GM12878 (cell line): ENCODE results near the gene CLIP3. TPM values are rescaled to one million over a fixed set of nuclear protein-coding genes. Genes with fewer than 3 reads are reported as not detected.

Experiments used
- ATF7 ChIP-seq: fragments of 450-650 bp; IDR thresholded peaks from 2 replicates; pipeline ENCODE4 v1.6.1; 2016; ENCODE audit warnings: low read depth, mild to moderate bottlenecking
- BMI1 ChIP-seq: fragments of 450-650 bp; IDR thresholded peaks from 2 replicates; pipeline ENCODE4 v1.6.1; 2016; ENCODE audit warnings: mild to moderate bottlenecking, moderate library complexity, borderline replicate concordance
- CREB1 ChIP-seq: IDR thresholded peaks from 2 replicates; pipeline ENCODE4 v1.6.1; 2012; ENCODE audit warnings: low read depth, mild to moderate bottlenecking, inconsistent platforms
- ELK1 ChIP-seq: IDR thresholded peaks from 2 replicates; pipeline ENCODE4 v1.6.1; 2012; ENCODE audit warnings: low read depth, low read length, improper control_type of control experiment
- IRF3 ChIP-seq: fragments of 450-650 bp; IDR thresholded peaks from 2 replicates; pipeline ENCODE4 v1.6.1; 2014; ENCODE audit warnings: mild to moderate bottlenecking
- KLF5 ChIP-seq: fragments of 450-650 bp; IDR thresholded peaks from 2 replicates; pipeline ENCODE4 v1.6.1; 2014; ENCODE audit warnings: mild to moderate bottlenecking; ENCODE audit not compliant: partially characterized antibody
- LARP7 ChIP-seq: fragments of 450-650 bp; IDR thresholded peaks from 2 replicates; pipeline ENCODE4 v1.6.1; 2017; ENCODE audit warnings: mild to moderate bottlenecking
- MAX ChIP-seq: IDR thresholded peaks from 2 replicates; pipeline ENCODE4 v1.6.1; 2012; ENCODE audit warnings: low read depth, low read length, improper control_type of control experiment
- NBN ChIP-seq: fragments of 450-650 bp; IDR thresholded peaks from 2 replicates; pipeline ENCODE4 v1.6.1; 2016
- NFYA ChIP-seq: IDR thresholded peaks from 2 replicates; pipeline ENCODE4 v1.6.1; 2011; ENCODE audit warnings: low read depth, mild to moderate bottlenecking, low read length, improper control_type of control experiment, borderline replicate concordance
- POU2F2 ChIP-seq: IDR thresholded peaks from 3 replicates; pipeline ENCODE4 v1.6.1; 2011; ENCODE audit warnings: low read depth, mild to moderate bottlenecking, low read length, borderline replicate concordance
- YY1 ChIP-seq: IDR thresholded peaks from 2 replicates; pipeline ENCODE4 v1.6.1; 2011; ENCODE audit warnings: low read depth, mild to moderate bottlenecking, low read length
- ZBED1 ChIP-seq: IDR thresholded peaks from 2 replicates; pipeline ENCODE4 v1.6.1; 2016; ENCODE audit warnings: borderline replicate concordance
- ZBTB33 ChIP-seq: fragments of 450-650 bp; IDR thresholded peaks from 2 replicates; pipeline ENCODE4 v1.6.1; 2017; ENCODE audit warnings: mild to moderate bottlenecking
- ZBTB40 ChIP-seq: fragments of 450-650 bp; IDR thresholded peaks from 2 replicates; pipeline ENCODE4 v1.6.1; 2016; ENCODE audit warnings: mild to moderate bottlenecking, moderate library complexity, borderline replicate concordance
- ZNF592 ChIP-seq: fragments of 450-650 bp; IDR thresholded peaks from 2 replicates; pipeline ENCODE4 v1.6.1; 2017; ENCODE audit warnings: mild to moderate bottlenecking, moderate library complexity
- polyA plus RNA-seq, 11 experiments: library from polyadenylated mRNA; depleted of rRNA in 4 of 11; unstranded in 6 of 11; stranded (reverse) in 5 of 11; fragments of >200 nt; fragmentation: Nextera tagmentation in 4 of 11; fragmentation: Illumina TruSeq in 1 of 11; extraction: Ambion mirVana in 4 of 11; extraction: Trizol in 1 of 11; gene quantifications; 1 replicate in 1 of 11; 2 replicates in 10 of 11; pipeline versions ENCODE4 v1.2.1 to v1.2.3, GENCODE V29; 2011 to 2016; ENCODE audit warnings: inconsistent platforms in 2 of 11, missing spikeins in 2 of 11, low read depth in 1 of 11
- total RNA-seq, 4 experiments: library from RNA; depleted of rRNA in 3 of 4; stranded (reverse); fragments of >200 nt in 3 of 4; fragmentation: Illumina TruSeq in 1 of 4; extraction: Trizol in 1 of 4; gene quantifications; 2 replicates each; pipeline versions ENCODE4 v1.2.1 to v1.2.3, GENCODE V29; 2013 to 2021

Gene CLIP3
- total and polyA plus RNA-seq, 10 of the 15 experiments (the other 5 are each of a cell fraction or from before 2014, with no cell fraction given), result 0.09 to 2.7 (median 0.45) TPM; not detected in 1

GRCh38 chr19:36014012-36014924 lies 18.4 kb downstream of the CLIP3 start, which contains the start of gene ALKBH6 (continued):
- TF ChIP-seq ZBTB40 (peak; percentile 62; the same call in 1 of the 2 replicates), YY1 (peak; percentile 81; the same call in 1 of the 2 replicates), NBN (peak; percentile 80; the same call in 1 of the 2 replicates), ZNF592 (no peak), LARP7 (peak; percentile 71; the same call in 1 of the 2 replicates), CREB1 (peak; percentile 87), ATF7 (peak; percentile 9; the same call in 1 of the 2 replicates), POU2F2 (peak; percentile 39; the same call in 2 of the 3 replicates), ELK1 (0 out of 2 replicates have a peak, but pooled peaks have one; percentile 23), ZBTB33 (no peak), MAX (peak; percentile 57; the same call in 1 of the 2 replicates), NFYA (peak; percentile 54), ZBED1 (no peak), IRF3 (peak; percentile 92), KLF5 (peak; percentile 84), BMI1 (no peak)
